ENCODE data around the gene P2RY6.

Gene P2RY6

DNA sequence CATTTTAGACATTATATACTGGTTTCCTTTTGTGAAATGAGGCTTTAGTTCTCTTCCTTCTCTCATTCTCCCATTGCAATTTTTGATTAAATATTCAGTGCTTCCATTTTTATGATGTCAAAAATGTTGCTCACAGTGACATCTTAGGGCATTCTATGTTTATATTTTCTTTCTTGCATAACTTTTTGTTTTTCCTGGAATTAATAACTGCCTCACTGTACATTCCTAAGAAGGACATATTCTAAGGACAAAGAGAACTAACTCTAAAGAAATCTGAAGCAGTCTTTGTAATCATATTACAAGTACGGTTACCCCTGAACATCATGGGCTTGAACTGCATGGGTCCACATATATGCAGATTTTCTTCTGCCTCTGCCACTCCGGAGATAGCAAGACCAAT, 25.8 kb upstream of the P2RY6 start:
- TF ChIP-seq POLR2A (IDR thresholded peaks at IDR 0.05; ENCODE audit: extremely low read depth, insufficient read length) (no peak), MAX (IDR thresholded peaks at IDR 0.05; ENCODE audit: low read depth, low read length) (no peak), MYC (IDR thresholded peaks at IDR 0.05; ENCODE audit: low read depth, low read length) (no peak)
- TF ChIP-seq, protein P1, sequence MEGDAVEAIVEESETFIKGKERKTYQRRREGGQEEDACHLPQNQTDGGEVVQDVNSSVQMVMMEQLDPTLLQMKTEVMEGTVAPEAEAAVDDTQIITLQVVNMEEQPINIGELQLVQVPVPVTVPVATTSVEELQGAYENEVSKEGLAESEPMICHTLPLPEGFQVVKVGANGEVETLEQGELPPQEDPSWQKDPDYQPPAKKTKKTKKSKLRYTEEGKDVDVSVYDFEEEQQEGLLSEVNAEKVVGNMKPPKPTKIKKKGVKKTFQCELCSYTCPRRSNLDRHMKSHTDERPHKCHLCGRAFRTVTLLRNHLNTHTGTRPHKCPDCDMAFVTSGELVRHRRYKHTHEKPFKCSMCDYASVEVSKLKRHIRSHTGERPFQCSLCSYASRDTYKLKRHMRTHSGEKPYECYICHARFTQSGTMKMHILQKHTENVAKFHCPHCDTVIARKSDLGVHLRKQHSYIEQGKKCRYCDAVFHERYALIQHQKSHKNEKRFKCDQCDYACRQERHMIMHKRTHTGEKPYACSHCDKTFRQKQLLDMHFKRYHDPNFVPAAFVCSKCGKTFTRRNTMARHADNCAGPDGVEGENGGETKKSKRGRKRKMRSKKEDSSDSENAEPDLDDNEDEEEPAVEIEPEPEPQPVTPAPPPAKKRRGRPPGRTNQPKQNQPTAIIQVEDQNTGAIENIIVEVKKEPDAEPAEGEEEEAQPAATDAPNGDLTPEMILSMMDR (IDR thresholded peaks at IDR 0.05; ENCODE audit: low read depth, low read length), result no peak
- no peak overlapping the region for H3K4me3 ChIP-seq (ENCODE audit: low read depth, low read length)

GRCh38 chr11:73248526-73249185, 23.5 kb upstream of the P2RY6 start:
- DNase-seq (ENCODE audit: low read depth), result no peak
- H3K4me3 ChIP-seq (ENCODE audit: low read depth, low read length), result no peak overlapping the region
- TF ChIP-seq POLR2A (IDR thresholded peaks at IDR 0.05; ENCODE audit: extremely low read depth, insufficient read length) (no peak), MYC (IDR thresholded peaks at IDR 0.05; ENCODE audit: low read depth, low read length) (no peak), MAX (IDR thresholded peaks at IDR 0.05; ENCODE audit: low read depth, low read length) (no peak)
- TF ChIP-seq, protein P1 (IDR thresholded peaks at IDR 0.05; ENCODE audit: low read depth, low read length), result no peak

More for the DNA sequence above, 25.8 kb upstream of the P2RY6 start:
- no peak for DNase-seq (ENCODE audit: low read depth)

GRCh38 chr11:73249304-73249703, 22.8 kb upstream of the P2RY6 start:
- TF ChIP-seq POLR2A (IDR thresholded peaks at IDR 0.05; ENCODE audit: extremely low read depth, insufficient read length) (no peak), MYC (IDR thresholded peaks at IDR 0.05; ENCODE audit: low read depth, low read length) (no peak), MAX (IDR thresholded peaks at IDR 0.05; ENCODE audit: low read depth, low read length) (no peak)
- TF ChIP-seq, protein P1 (IDR thresholded peaks at IDR 0.05; ENCODE audit: low read depth, low read length), result no peak
- DNase-seq (ENCODE audit: low read depth), result no peak
- no peak overlapping the region for H3K4me3 ChIP-seq (ENCODE audit: low read depth, low read length)

GRCh38 chr11:73249853-73250783, 22.0 kb upstream of the P2RY6 start:
- peak; percentile 45 for DNase-seq (ENCODE audit: low read depth)

DNA sequence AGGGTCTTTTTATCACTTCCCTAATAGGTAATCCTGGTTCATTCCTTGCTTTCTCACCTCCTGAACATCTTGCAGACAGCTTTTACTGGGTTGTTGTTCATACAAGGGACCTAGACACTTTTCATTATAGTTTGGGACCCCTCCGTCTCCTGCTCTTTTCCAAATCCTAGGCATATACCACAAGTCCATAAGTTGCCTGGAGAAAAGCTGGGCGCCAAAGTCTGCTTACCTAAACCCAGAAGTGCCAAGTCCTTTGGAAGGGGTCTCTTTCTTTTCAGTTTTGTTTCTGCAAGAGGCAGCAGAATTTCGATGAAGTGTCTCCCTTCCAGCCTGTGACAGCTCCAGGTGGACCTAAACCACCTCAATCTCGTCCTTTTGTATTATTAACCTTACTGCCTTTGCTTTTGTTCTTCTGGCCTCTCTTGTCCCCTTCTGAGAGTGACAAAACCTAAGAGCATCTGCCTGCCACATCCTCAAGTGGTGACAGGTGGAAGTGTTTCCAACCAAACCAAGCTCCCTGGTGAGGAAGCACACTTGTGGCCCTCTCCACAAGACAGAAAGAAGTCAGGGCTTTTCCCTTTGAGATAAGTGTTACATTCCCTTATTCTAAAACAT, 19.5 kb upstream of the P2RY6 start:
- 0 out of 2 replicates have a peak, but pooled peaks have one; percentile 11 for TF ChIP-seq MYC (IDR thresholded peaks at IDR 0.05; ENCODE audit: low read depth, low read length)
- TF ChIP-seq, protein P1 (IDR thresholded peaks at IDR 0.05; ENCODE audit: low read depth, low read length), result peak; percentile 17
- TF ChIP-seq POLR2A (IDR thresholded peaks at IDR 0.05; ENCODE audit: extremely low read depth, insufficient read length), result no peak
- DNase-seq (ENCODE audit: low read depth), result peak; percentile 51
- H3K4me3 ChIP-seq (ENCODE audit: low read depth, low read length), result no peak overlapping the region

More at GRCh38 chr11:73249853-73250783, 22.0 kb upstream of the P2RY6 start:
- H3K4me3 ChIP-seq (ENCODE audit: low read depth, low read length), result no peak overlapping the region
- TF ChIP-seq MAX (IDR thresholded peaks at IDR 0.05; ENCODE audit: low read depth, low read length) (no peak), POLR2A (IDR thresholded peaks at IDR 0.05; ENCODE audit: extremely low read depth, insufficient read length) (no peak), MYC (IDR thresholded peaks at IDR 0.05; ENCODE audit: low read depth, low read length) (no peak)
- TF ChIP-seq, protein P1 (IDR thresholded peaks at IDR 0.05; ENCODE audit: low read depth, low read length), result no peak
